Measurements from ENCODE around the gene ZNF354B.
"Not testable (repeated sequence)": the region's sequence is repeated elsewhere in the genome, so short reads cannot be mapped to it uniquely, and the experiment has no call there.

Gene ZNF354B

GRCh38 chr5:178872302-178872701 lies 12.5 kb downstream of the ZNF354B start:
- Histone ChIP-seq H3K27me3 (ENCODE audit: control insufficient read depth in 1 of 2, insufficient read depth in 2 of 2, low read length in 2 of 2) (no peaks in the 10 kb centered on the region), H3K4me3 (ENCODE audit: low read length in 2 of 2) (no peak overlapping the region), H3K36me3 (ENCODE audit: control insufficient read depth in 2 of 2, insufficient read depth in 2 of 2, low read length in 2 of 2) (peaks cover 39 to 47% of the 10 kb centered on the region in 2 donors), H3K27ac (ENCODE audit: low read length) (no peak overlapping the region), H3K4me1 (ENCODE audit: control insufficient read depth, insufficient read depth, low read length) (peaks cover under 1% of the 10 kb centered on the region), H3K9ac (ENCODE audit: low read length in 2 of 2) (no peak overlapping the region), H3K9me3 (ENCODE audit: control insufficient read depth in 2 of 2, low read length in 2 of 2) (peaks cover 0 to 17% of the 10 kb centered on the region in 2 donors)

- peaks cover 32 to 36% of the 10 kb centered on the region in 2 donors for H3K36me3 ChIP-seq (ENCODE audit: control insufficient read depth in 2 of 2, insufficient read depth in 2 of 2, low read length in 2 of 2)
- peaks cover 22 to 38% of the 10 kb centered on the region in 2 donors for H3K9me3 ChIP-seq (ENCODE audit: control insufficient read depth in 2 of 2, low read length in 2 of 2)
- H3K4me1 ChIP-seq (ENCODE audit: control insufficient read depth, insufficient read depth, low read length); H3K9ac ChIP-seq (ENCODE audit: low read length in 2 of 2); H3K27ac ChIP-seq (ENCODE audit: low read length); H3K4me3 ChIP-seq (ENCODE audit: low read length in 2 of 2); H3K27me3 ChIP-seq (ENCODE audit: control insufficient read depth in 1 of 2, insufficient read depth in 2 of 2, low read length in 2 of 2): not testable (repeated sequence)
Measured at GRCh38 chr5:178883115-178883694, 23.5 kb downstream of the ZNF354B start.

GRCh38 chr5:178883815-178884430 lies 24.2 kb downstream of the ZNF354B start:
- Histone ChIP-seq H3K36me3 (ENCODE audit: control insufficient read depth in 2 of 2, insufficient read depth in 2 of 2, low read length in 2 of 2) (peaks cover 31 to 36% of the 10 kb centered on the region in 2 donors), H3K4me3 (ENCODE audit: low read length in 2 of 2) (peak overlapping the region in 1 of 2 donors; percentile 28), H3K4me1 (ENCODE audit: control insufficient read depth, insufficient read depth, low read length) (no peaks in the 10 kb centered on the region), H3K27ac (ENCODE audit: low read length) (no peak overlapping the region), H3K9ac (ENCODE audit: low read length in 2 of 2) (no peak overlapping the region), H3K9me3 (ENCODE audit: control insufficient read depth in 2 of 2, low read length in 2 of 2) (peaks cover 22 to 39% of the 10 kb centered on the region in 2 donors), H3K27me3 (ENCODE audit: control insufficient read depth in 1 of 2, insufficient read depth in 2 of 2, low read length in 2 of 2) (no peaks in the 10 kb centered on the region)

- Histone ChIP-seq H3K9me3 (ENCODE audit: control insufficient read depth in 2 of 2, low read length in 2 of 2) (no peaks in the 10 kb centered on the region), H3K4me1 (ENCODE audit: control insufficient read depth, insufficient read depth, low read length) (peaks cover 4% of the 10 kb centered on the region), H3K27me3 (ENCODE audit: control insufficient read depth in 1 of 2, insufficient read depth in 2 of 2, low read length in 2 of 2) (no peaks in the 10 kb centered on the region), H3K9ac (ENCODE audit: low read length in 2 of 2) (peak within 1 kb of the TSS; percentile 74 to 75), H3K27ac (ENCODE audit: low read length) (peak within 1 kb of the TSS; percentile 62), H3K36me3 (ENCODE audit: control insufficient read depth in 2 of 2, insufficient read depth in 2 of 2, low read length in 2 of 2) (no peaks in the 10 kb centered on the region), H3K4me3 (ENCODE audit: low read length in 2 of 2) (peak within 1 kb of the TSS; percentile 64 to 81)
Measured at GRCh38 chr5:178895615-178896571, 36.1 kb downstream of the ZNF354B start, which contains the start of gene ZFP2. TSS of gene ZFP2 (plus strand) at chr5:178895913. CDS start at chr5:178931314, 35,401 bp downstream.

GRCh38 chr5:178899289-178899688 lies 39.5 kb downstream of the ZNF354B start:
- H3K36me3 ChIP-seq (ENCODE audit: control insufficient read depth in 2 of 2, insufficient read depth in 2 of 2, low read length in 2 of 2): peaks cover 0 to 2% of the 10 kb centered on the region in 2 donors
- H3K4me3 ChIP-seq (ENCODE audit: low read length in 2 of 2): no peak overlapping the region
- no peak overlapping the region for H3K9ac ChIP-seq (ENCODE audit: low read length in 2 of 2)
- no peaks in the 10 kb centered on the region for H3K27me3 ChIP-seq (ENCODE audit: control insufficient read depth in 1 of 2, insufficient read depth in 2 of 2, low read length in 2 of 2)
- peaks cover 3% of the 10 kb centered on the region in 2 donors for H3K9me3 ChIP-seq (ENCODE audit: control insufficient read depth in 2 of 2, low read length in 2 of 2)
- no peak overlapping the region for H3K27ac ChIP-seq (ENCODE audit: low read length)
- H3K4me1 ChIP-seq (ENCODE audit: control insufficient read depth, insufficient read depth, low read length): peaks cover 4% of the 10 kb centered on the region

GRCh38 chr5:178902849-178903248 lies 43.1 kb downstream of the ZNF354B start:
- Histone ChIP-seq H3K9me3 (ENCODE audit: control insufficient read depth in 2 of 2, low read length in 2 of 2) (peaks cover 3 to 6% of the 10 kb centered on the region in 2 donors), H3K9ac (ENCODE audit: low read length in 2 of 2) (no peak overlapping the region)

GRCh38 chr5:178931846-178932760 lies 72.3 kb downstream of the ZNF354B start:
- H3K9me3 ChIP-seq (ENCODE audit: control insufficient read depth in 2 of 2, low read length in 2 of 2): peaks cover 63 to 86% of the 10 kb centered on the region in 2 donors
- H3K36me3 ChIP-seq (ENCODE audit: control insufficient read depth in 2 of 2, insufficient read depth in 2 of 2, low read length in 2 of 2): peaks cover 32 to 44% of the 10 kb centered on the region in 2 donors
- no peaks in the 10 kb centered on the region for H3K4me1 ChIP-seq (ENCODE audit: control insufficient read depth, insufficient read depth, low read length)
- H3K9ac ChIP-seq (ENCODE audit: low read length in 2 of 2): no peak overlapping the region
- no peak overlapping the region for H3K27ac ChIP-seq (ENCODE audit: low read length)
- H3K4me3 ChIP-seq (ENCODE audit: low read length in 2 of 2): peak overlapping the region in 1 of 2 donors; percentile 16
- no peaks in the 10 kb centered on the region for H3K27me3 ChIP-seq (ENCODE audit: control insufficient read depth in 1 of 2, insufficient read depth in 2 of 2, low read length in 2 of 2)

More at GRCh38 chr5:178902849-178903248, 43.1 kb downstream of the ZNF354B start:
- no peak overlapping the region for H3K4me3 ChIP-seq (ENCODE audit: low read length in 2 of 2)
- peaks cover 4 to 6% of the 10 kb centered on the region in 2 donors for H3K36me3 ChIP-seq (ENCODE audit: control insufficient read depth in 2 of 2, insufficient read depth in 2 of 2, low read length in 2 of 2)
- H3K4me1 ChIP-seq (ENCODE audit: control insufficient read depth, insufficient read depth, low read length): no peaks in the 10 kb centered on the region
- H3K27ac ChIP-seq (ENCODE audit: low read length): no peak overlapping the region
- H3K27me3 ChIP-seq (ENCODE audit: control insufficient read depth in 1 of 2, insufficient read depth in 2 of 2, low read length in 2 of 2): no peaks in the 10 kb centered on the region
